ENCODE results near the gene TAF5L. TPM values are rescaled to one million over a fixed set of nuclear protein-coding genes. Genes with fewer than 3 reads are reported as not detected.

Gene TAF5L
- total and polyA plus RNA-seq, 10 of the 15 experiments (the other 5 are each of a cell fraction or from before 2014, with no cell fraction given) = 1.1 to 26.2 (median 19.1) TPM

- no peak for TF ChIP-seq NR2F1 (conservative IDR thresholded peaks at IDR 0.05)
- no peak for TF ChIP-seq RUNX3 (IDR thresholded peaks at IDR 0.05; ENCODE audit: low read length)
Observed at GRCh38 chr1:229674042-229674441, 48.1 kb upstream of the TAF5L start (continued).

DNA sequence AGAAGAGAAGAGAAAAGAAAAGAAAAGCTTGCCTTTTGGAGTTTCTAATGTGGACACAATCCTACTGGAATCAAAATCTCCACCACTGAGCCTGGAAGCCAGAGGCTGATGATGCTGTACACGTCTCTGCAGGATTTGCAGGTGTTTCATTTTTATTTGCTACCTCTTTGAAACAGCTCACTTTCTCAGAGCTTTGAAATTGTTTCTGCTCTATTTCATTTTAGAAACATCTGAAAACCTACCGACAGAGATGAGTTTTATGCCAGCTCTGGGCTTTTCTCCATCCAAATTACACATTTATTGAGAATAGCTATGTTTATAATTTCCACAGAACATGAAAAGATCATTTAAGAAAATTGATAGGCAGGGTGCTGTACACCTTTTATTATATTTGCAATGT lies 46.3 kb upstream of the TAF5L start:
- Histone ChIP-seq H3K4me2 (ENCODE audit: control insufficient read depth, insufficient read depth) (no peak overlapping the region), H3K9ac (ENCODE audit: control insufficient read depth, insufficient read depth, low read length) (no peak overlapping the region), H3K79me2 (ENCODE audit: control insufficient read depth, insufficient read depth, low read length) (no peaks in the 10 kb centered on the region), H3K9me3 (replicated peaks; ENCODE audit: control insufficient read depth, insufficient read depth, low read length) (no peaks in the 10 kb centered on the region), H3K36me3 (ENCODE audit: control insufficient read depth in 2 of 2, insufficient read depth in 2 of 2, low read length in 1 of 2) (no peaks in the 10 kb centered on the region), H4K20me1 (ENCODE audit: control insufficient read depth, insufficient read depth) (no peaks in the 10 kb centered on the region), H3K27me3 (replicated peaks in 1 of 2; ENCODE audit: control insufficient read depth in 2 of 2, insufficient read depth in 2 of 2, low read length in 1 of 2) (no peaks in the 10 kb centered on the region), H3K4me1 (ENCODE audit: control insufficient read depth, insufficient read depth, low read length) (no peaks in the 10 kb centered on the region), H3K4me3 (no peak overlapping the region), H2AFZ (ENCODE audit: control insufficient read depth, low read depth, low read length) (no peak overlapping the region), H3K27ac (ENCODE audit: control insufficient read depth, insufficient read depth) (no peak overlapping the region)
- no peak for ATAC-seq
- SMC1A ChIA-PET (ENCODE audit: uncharacterized antibody, unreplicated experiment) = interaction anchor here (0.7 to 1.9 kb wide), 8 partner anchors 9 to 640 kb away, joined by 3 to 5 read pairs (median 4); no protein-coding TSS in a partner anchor
- in situ Hi-C loops (cut with MboI) = no loop called here
- no peak for DNase-seq (ENCODE audit: low read depth, low spot score)
- FAIRE-seq = no peak
- WGBS (ENCODE audit: insufficient coverage, insufficient replicate concordance, low lambda C conversion rate, missing lambda C conversion rate) = 75% methylated on average over 2 of the region's 2 CpGs
- no TSS peak for BruUV-seq (replicated peaks)
- TF ChIP-seq, protein P1, sequence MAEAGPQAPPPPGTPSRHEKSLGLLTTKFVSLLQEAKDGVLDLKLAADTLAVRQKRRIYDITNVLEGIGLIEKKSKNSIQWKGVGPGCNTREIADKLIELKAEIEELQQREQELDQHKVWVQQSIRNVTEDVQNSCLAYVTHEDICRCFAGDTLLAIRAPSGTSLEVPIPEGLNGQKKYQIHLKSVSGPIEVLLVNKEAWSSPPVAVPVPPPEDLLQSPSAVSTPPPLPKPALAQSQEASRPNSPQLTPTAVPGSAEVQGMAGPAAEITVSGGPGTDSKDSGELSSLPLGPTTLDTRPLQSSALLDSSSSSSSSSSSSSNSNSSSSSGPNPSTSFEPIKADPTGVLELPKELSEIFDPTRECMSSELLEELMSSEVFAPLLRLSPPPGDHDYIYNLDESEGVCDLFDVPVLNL (IDR thresholded peaks at IDR 0.05; ENCODE audit: low read depth, low read length) = no peak
- CTCF ChIA-PET = interaction anchor here (0.7 to 1.8 kb wide), 5 partner anchors 11 to 634 kb away, joined by 3 to 8 read pairs (median 5); no protein-coding TSS in a partner anchor
- RAD21 ChIA-PET (ENCODE audit: unreplicated experiment) = interaction anchor here (0.5 to 1.1 kb wide), 2 partner anchors 28 to 146 kb away, joined by 3 read pairs; no protein-coding TSS in a partner anchor
- POLR2A ChIA-PET = no interaction called here
- intact Hi-C loops (cut with micrococcal nuclease; ENCODE audit: unreplicated experiment) = no loop called here

GRCh38 chr1:229671310-229671709 lies 45.4 kb upstream of the TAF5L start:
- RAD21 ChIA-PET (ENCODE audit: unreplicated experiment) = no interaction called here
- TF ChIP-seq HCFC1 (IDR thresholded peaks at IDR 0.05; ENCODE audit: low read length) (no peak), HDAC2 (IDR thresholded peaks at IDR 0.05) (no peak), BHLHE40 (IDR thresholded peaks at IDR 0.05; ENCODE audit: borderline replicate concordance in 1 of 2, low read depth in 2 of 2, low read length in 1 of 2) (no peak)
- BruUV-seq (replicated peaks) = no TSS peak
- H3K27me3 ChIP-seq (replicated peaks in 1 of 2; ENCODE audit: control insufficient read depth in 2 of 2, insufficient read depth in 2 of 2, low read length in 1 of 2) = no peaks in the 10 kb centered on the region
- CTCF ChIA-PET = interaction anchor here (0.7 to 1.3 kb wide), 5 partner anchors 10 to 803 kb away, joined by 4 to 8 read pairs (median 4); no protein-coding TSS in a partner anchor
- H2AFZ ChIP-seq (ENCODE audit: control insufficient read depth, low read depth, low read length) = no peak overlapping the region
- ATAC-seq (no peak), FAIRE-seq (no peak), DNase-seq (ENCODE audit: low read depth, low spot score) (no peak)
- SMC1A ChIA-PET (ENCODE audit: uncharacterized antibody, unreplicated experiment) = interaction anchor here (0.6 to 1.9 kb wide), 4 partner anchors 10 to 126 kb away, joined by 3 to 5 read pairs (median 4); no protein-coding TSS in a partner anchor
- POLR2A ChIA-PET = no interaction called here
- H3K79me2 ChIP-seq (ENCODE audit: control insufficient read depth, insufficient read depth, low read length) = no peaks in the 10 kb centered on the region
- H3K4me2 ChIP-seq (ENCODE audit: control insufficient read depth, insufficient read depth) = no peak overlapping the region
- no peaks in the 10 kb centered on the region for H3K9me3 ChIP-seq (replicated peaks; ENCODE audit: control insufficient read depth, insufficient read depth, low read length)
- H3K27ac ChIP-seq (ENCODE audit: control insufficient read depth, insufficient read depth) = no peak overlapping the region
- H3K36me3 ChIP-seq (ENCODE audit: control insufficient read depth in 2 of 2, insufficient read depth in 2 of 2, low read length in 1 of 2) = no peaks in the 10 kb centered on the region
- WGBS (ENCODE audit: insufficient coverage, insufficient replicate concordance, low lambda C conversion rate, missing lambda C conversion rate) = 85% methylated on average over 5 of the region's 5 CpGs
- no peak overlapping the region for H3K4me3 ChIP-seq
- no peaks in the 10 kb centered on the region for H4K20me1 ChIP-seq (ENCODE audit: control insufficient read depth, insufficient read depth)
- no peak overlapping the region for H3K9ac ChIP-seq (ENCODE audit: control insufficient read depth, insufficient read depth, low read length)
- in situ Hi-C loops (cut with MboI) = no loop called here
- H3K4me1 ChIP-seq (ENCODE audit: control insufficient read depth, insufficient read depth, low read length) = no peaks in the 10 kb centered on the region
- intact Hi-C loops (cut with micrococcal nuclease; ENCODE audit: unreplicated experiment) = no loop called here

All from GM12878 (cell line).